Measurements from ENCODE around the gene ZC2HC1C.
"Not testable (repeated sequence)": the region's sequence is repeated elsewhere in the genome, so short reads cannot be mapped to it uniquely, and the experiment has no call there.

The ZC2HC1C gene

DNA sequence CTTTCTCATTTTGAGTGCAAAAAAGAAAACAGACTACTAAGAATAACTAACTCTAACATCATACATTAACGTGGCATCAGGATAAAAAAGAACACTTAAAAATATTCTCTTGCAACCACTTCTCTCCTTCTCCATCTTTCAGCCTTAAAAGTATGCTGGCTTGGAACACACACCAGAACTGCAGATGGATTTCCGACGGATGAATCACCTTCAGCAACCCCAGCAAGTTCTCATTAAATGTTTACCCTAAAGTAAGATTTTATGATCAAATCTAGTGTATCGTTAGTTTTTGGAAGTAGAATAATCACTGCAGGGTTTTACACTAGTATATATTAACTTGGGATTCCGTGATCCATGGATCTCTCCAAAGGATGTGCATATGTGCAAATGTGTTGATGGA, 56.2 kb downstream of the ZC2HC1C start:
- no peak for DNase-seq (ENCODE audit: insufficient read length, low spot score)
- TF ChIP-seq TAF1 (IDR thresholded peaks at IDR 0.05; ENCODE audit: low read depth, low read length) (no peak), POU2F2 (IDR thresholded peaks at IDR 0.05; ENCODE audit: low read depth, low read length) (no peak), POLR2AphosphoS5 (IDR thresholded peaks at IDR 0.05; ENCODE audit: low read depth, low read length) (no peak), POLR2A (IDR thresholded peaks at IDR 0.05; ENCODE audit: low read depth, low read length) (no peak), SPI1 (IDR thresholded peaks at IDR 0.05; ENCODE audit: low read depth, low read length) (no peak), PAX5 (IDR thresholded peaks at IDR 0.05; ENCODE audit: insufficient read depth, low read length, severe bottlenecking) (no peak)
- FAIRE-seq: no peak

DNA sequence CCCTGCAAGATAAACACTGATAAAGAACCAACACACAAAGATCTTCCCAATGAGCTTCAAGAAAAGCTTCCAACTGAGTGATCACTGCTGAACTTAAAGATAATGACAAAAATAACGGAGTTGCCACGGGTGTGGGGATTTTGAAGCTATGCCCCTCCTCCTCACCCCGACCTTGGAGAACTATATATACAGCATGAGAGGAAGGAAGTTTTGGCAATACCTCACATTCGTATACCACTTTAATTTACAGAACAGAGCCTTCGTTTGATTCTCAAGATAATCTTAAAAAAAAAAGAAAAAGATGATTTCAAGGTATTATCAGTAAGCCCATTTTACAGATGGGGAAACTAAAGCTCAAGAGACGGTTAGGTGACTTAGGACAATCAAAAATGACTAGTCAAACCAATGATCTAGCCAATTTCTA, 56.7 kb downstream of the ZC2HC1C start:
- DNase-seq (ENCODE audit: insufficient read length, low spot score) (no peak), FAIRE-seq (peak; percentile 26)
- TF ChIP-seq POU2F2 (IDR thresholded peaks at IDR 0.05; ENCODE audit: low read depth, low read length) (no peak), SPI1 (IDR thresholded peaks at IDR 0.05; ENCODE audit: low read depth, low read length) (no peak), POLR2A (IDR thresholded peaks at IDR 0.05; ENCODE audit: low read depth, low read length) (no peak; the same call in 1 of the 2 replicates), POLR2AphosphoS5 (IDR thresholded peaks at IDR 0.05; ENCODE audit: low read depth, low read length) (no peak), TAF1 (IDR thresholded peaks at IDR 0.05; ENCODE audit: low read depth, low read length) (no peak), PAX5 (IDR thresholded peaks at IDR 0.05; ENCODE audit: insufficient read depth, low read length, severe bottlenecking) (no peak)

GRCh38 chr14:75126679-75127473, 57.4 kb downstream of the ZC2HC1C start, which contains the start of gene NEK9:
Gene NEK9 (minus strand): TSS chr14:75127048. CDS start chr14:75126921, 127 bp downstream.
- TF ChIP-seq POLR2AphosphoS5 (IDR thresholded peaks at IDR 0.05; ENCODE audit: low read depth, low read length) (peak; percentile 92), SPI1 (IDR thresholded peaks at IDR 0.05; ENCODE audit: low read depth, low read length) (peak; percentile 20; the same call in 1 of the 2 replicates), PAX5 (IDR thresholded peaks at IDR 0.05; ENCODE audit: insufficient read depth, low read length, severe bottlenecking) (no peak), POLR2A (IDR thresholded peaks at IDR 0.05; ENCODE audit: low read depth, low read length) (peak; percentile 81; the same call in 1 of the 2 replicates), POU2F2 (IDR thresholded peaks at IDR 0.05; ENCODE audit: low read depth, low read length) (0 out of 2 replicates have a peak, but pooled peaks have one; percentile 21), TAF1 (IDR thresholded peaks at IDR 0.05; ENCODE audit: low read depth, low read length) (peak; percentile 94)
- peak; percentile 85 for DNase-seq (ENCODE audit: insufficient read length, low spot score)
- peak; percentile 82 for FAIRE-seq

- not testable (repeated sequence) for FAIRE-seq; DNase-seq (ENCODE audit: insufficient read length, low spot score)
These were observed 58.0 kb downstream of the ZC2HC1C start for GRCh38 chr14:75127474-75127820.

DNA sequence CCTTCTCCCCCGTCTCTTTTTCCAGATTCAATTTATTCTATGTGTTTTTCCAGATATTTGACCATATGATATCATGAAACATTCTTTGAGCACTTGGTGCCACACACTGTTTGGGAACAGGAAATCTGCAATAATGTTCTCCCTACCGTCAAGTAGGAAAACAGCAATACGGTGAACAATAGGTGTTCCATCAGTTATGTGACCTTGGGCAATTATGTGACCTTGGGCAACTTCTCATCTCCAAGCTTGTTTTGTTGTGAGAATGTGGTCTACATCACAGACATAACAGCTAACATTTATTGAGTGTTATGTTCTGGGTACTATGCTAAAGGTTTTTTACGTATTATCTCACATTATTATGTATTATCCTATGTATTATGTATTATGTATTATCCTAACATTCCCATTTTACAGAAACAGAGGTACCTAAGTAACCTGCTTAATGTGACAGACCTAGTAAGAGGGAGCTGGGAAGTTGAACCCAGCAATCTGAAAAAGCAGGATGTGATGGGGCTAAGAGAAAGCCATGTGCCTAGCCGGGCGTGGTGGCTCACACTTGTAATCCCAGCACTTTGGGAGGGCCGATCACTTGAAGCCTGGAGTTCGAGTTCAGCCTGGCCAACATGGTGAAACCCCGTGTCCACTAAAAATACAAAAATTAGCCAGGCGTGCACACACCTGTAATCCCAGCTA, 58.6 kb downstream of the ZC2HC1C start:
- FAIRE-seq: peak; percentile 57
- no peak for TF ChIP-seq POLR2A (IDR thresholded peaks at IDR 0.05; ENCODE audit: low read depth, low read length)
- TF ChIP-seq POLR2AphosphoS5 (IDR thresholded peaks at IDR 0.05; ENCODE audit: low read depth, low read length): no peak
- TF ChIP-seq TAF1 (IDR thresholded peaks at IDR 0.05; ENCODE audit: low read depth, low read length): no peak

DNA sequence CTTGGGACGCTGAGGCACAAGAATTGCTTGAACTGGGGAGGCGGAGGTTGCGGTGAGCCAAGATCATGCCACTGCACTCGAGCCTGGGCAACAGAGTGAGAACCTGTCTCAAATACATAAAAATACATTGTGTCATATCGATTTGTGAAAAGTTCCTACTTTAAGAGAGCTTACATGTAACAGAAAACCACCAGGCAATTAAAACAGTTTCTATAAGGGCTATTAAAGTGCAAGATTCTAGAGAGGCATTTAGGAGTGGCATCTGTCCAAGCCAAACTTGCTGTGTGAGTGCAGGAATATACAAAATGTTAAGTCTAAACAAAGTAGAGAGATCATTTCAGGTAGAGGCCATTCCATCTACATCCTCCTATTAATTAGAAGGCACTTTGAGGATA, 59.2 kb downstream of the ZC2HC1C start:
- FAIRE-seq: no peak
- no peak for DNase-seq (ENCODE audit: insufficient read length, low spot score)
- TF ChIP-seq TAF1 (IDR thresholded peaks at IDR 0.05; ENCODE audit: low read depth, low read length) (no peak), POLR2A (IDR thresholded peaks at IDR 0.05; ENCODE audit: low read depth, low read length) (no peak)

More for the DNA sequence above, 58.6 kb downstream of the ZC2HC1C start:
- no peak for DNase-seq (ENCODE audit: insufficient read length, low spot score)

All from GM12891 (cell line).